Transverse colon (tissue), 4 donors: ENCODE results near the gene TMEM151A.

Experiments used
- EP300 ChIP-seq: sonication (generic); formaldehyde crosslinking; IDR thresholded peaks from one replicate; pipeline ENCODE4 v1.6.1; 2017; ENCODE audit warnings: antibody characterized with exemption, low read depth
- POLR2A ChIP-seq: fragments of 450-650 bp; IDR thresholded peaks from one replicate; pipeline ENCODE4 v1.6.1; 2016; ENCODE audit warnings: antibody characterized with exemption, mild to moderate bottlenecking, moderate library complexity
- POLR2AphosphoS5 ChIP-seq, 3 donors: sonication (generic); formaldehyde crosslinking; IDR thresholded peaks; one replicate each; pipeline ENCODE4 v1.6.1; 2016; ENCODE audit warnings: antibody characterized with exemption in 3 of 3
- TF ChIP-seq, protein P1 (sequence below), 5 experiments: fragments of 200-600 bp in 3 of 5; fragments of 450-650 bp in 2 of 5; sonication (generic) in 3 of 5; IDR thresholded peaks; 1 replicate in 2 of 5; 2 replicates in 3 of 5; pipeline ENCODE4 v1.5.1; 2016 to 2017; ENCODE audit warnings: antibody characterized with exemption in 5 of 5, inconsistent platforms in 3 of 5, mild to moderate bottlenecking in 2 of 5, moderate library complexity in 1 of 5

DNA sequence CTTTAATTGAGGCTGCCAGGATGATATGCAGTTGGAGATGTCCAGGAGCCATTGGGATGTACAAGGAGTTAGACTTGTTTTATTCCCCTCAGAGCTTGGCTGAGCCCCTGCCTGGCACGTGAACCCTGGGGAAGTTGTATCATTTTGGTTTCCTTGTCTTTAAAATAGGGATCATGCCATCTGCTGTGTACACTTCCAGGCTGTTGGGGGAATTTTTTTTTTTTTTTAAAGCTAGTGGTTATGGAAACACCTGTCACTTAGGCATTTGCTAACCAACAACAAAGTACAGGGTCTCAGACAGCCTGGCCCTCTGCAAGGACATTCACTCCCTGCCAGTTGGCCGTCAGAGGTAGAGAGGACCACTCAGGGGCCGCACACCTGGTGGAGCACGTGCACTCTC lies 31.7 kb upstream of the TMEM151A start:
- TF ChIP-seq POLR2AphosphoS5 (IDR thresholded peaks at IDR 0.05) = no peak
- TF ChIP-seq, protein P1, sequence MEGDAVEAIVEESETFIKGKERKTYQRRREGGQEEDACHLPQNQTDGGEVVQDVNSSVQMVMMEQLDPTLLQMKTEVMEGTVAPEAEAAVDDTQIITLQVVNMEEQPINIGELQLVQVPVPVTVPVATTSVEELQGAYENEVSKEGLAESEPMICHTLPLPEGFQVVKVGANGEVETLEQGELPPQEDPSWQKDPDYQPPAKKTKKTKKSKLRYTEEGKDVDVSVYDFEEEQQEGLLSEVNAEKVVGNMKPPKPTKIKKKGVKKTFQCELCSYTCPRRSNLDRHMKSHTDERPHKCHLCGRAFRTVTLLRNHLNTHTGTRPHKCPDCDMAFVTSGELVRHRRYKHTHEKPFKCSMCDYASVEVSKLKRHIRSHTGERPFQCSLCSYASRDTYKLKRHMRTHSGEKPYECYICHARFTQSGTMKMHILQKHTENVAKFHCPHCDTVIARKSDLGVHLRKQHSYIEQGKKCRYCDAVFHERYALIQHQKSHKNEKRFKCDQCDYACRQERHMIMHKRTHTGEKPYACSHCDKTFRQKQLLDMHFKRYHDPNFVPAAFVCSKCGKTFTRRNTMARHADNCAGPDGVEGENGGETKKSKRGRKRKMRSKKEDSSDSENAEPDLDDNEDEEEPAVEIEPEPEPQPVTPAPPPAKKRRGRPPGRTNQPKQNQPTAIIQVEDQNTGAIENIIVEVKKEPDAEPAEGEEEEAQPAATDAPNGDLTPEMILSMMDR (IDR thresholded peaks at IDR 0.05) = no peak
- no peak for TF ChIP-seq POLR2A
- TF ChIP-seq EP300 = no peak
